Keratinocyte (primary cell): Measurements from ENCODE around the gene SLC25A12. TPM values are rescaled to one million over a fixed set of nuclear protein-coding genes. Genes with fewer than 3 reads are reported as not detected.

Experiments
- DNase-seq: peaks from one replicate; pipeline ENCODE4 v3.0.0-alpha.2; 2011; ENCODE audit warnings: low read depth, missing footprints, low spot score
- FAIRE-seq: peaks from 2 replicates; lab custom pipeline; 2011; peaks lifted over from hg19 to GRCh38; lab: Jason Lieb, UNC
- H2AFZ ChIP-seq: 2 replicates; pipeline ENCODE4 v1.6.0; 2012; ENCODE audit warnings: low read length, control low read depth, inconsistent platforms; ENCODE audit not compliant: control insufficient read depth
- H3K27ac ChIP-seq: 2 replicates; pipeline ENCODE4 v1.5.1; 2011; ENCODE audit warnings: low read length; ENCODE audit not compliant: control insufficient read depth, insufficient read depth
- H3K27me3 ChIP-seq: 3 replicates; pipeline ENCODE4 v1.6.0; 2011; ENCODE audit warnings: low read length; ENCODE audit not compliant: control insufficient read depth, insufficient read depth; ENCODE audit errors: extremely low read depth
- H3K36me3 ChIP-seq, 2 experiments: 2 replicates in 1 of 2; 3 replicates in 1 of 2; pipeline ENCODE4 v1.5.1; 2011; ENCODE audit warnings: low read length in 2 of 2, mild to moderate bottlenecking in 1 of 2; ENCODE audit not compliant: control insufficient read depth in 2 of 2, insufficient read depth in 2 of 2; ENCODE audit errors: extremely low read depth in 1 of 2
- H3K4me1 ChIP-seq: 3 replicates; pipeline ENCODE4 v1.5.1; 2011; ENCODE audit warnings: low read length; ENCODE audit not compliant: control insufficient read depth, insufficient read depth; ENCODE audit errors: extremely low read depth
- H3K4me2 ChIP-seq: 3 replicates; pipeline ENCODE4 v1.6.0; 2011; ENCODE audit warnings: low read depth, low read length; ENCODE audit not compliant: control insufficient read depth, insufficient read depth; ENCODE audit errors: extremely low read depth
- H3K4me3 ChIP-seq, 3 experiments: fragments of 200-600 bp in 1 of 3; sonication (generic) in 1 of 3; 2 replicates in 2 of 3; 3 replicates in 1 of 3; pipeline ENCODE4 v1.5.1; 2011 to 2016; ENCODE audit warnings: low read length in 3 of 3, mild to moderate bottlenecking in 3 of 3, control low read depth in 2 of 3, inconsistent platforms in 1 of 3, low read depth in 1 of 3, mixed read lengths in 1 of 3, mixed run types in 1 of 3, moderate library complexity in 1 of 3; ENCODE audit not compliant: control insufficient read depth in 2 of 3, insufficient read depth in 2 of 3; ENCODE audit errors: extremely low read depth in 1 of 3
- H3K79me2 ChIP-seq: 2 replicates; pipeline ENCODE4 v1.6.0; 2012; ENCODE audit warnings: low read length; ENCODE audit not compliant: control insufficient read depth, insufficient read depth
- H3K9ac ChIP-seq: 3 replicates; pipeline ENCODE4 v1.6.0; 2011; ENCODE audit warnings: low read length; ENCODE audit not compliant: control insufficient read depth, insufficient read depth; ENCODE audit errors: extremely low read depth
- H3K9me1 ChIP-seq: 3 replicates; pipeline ENCODE4 v1.6.0; 2011; ENCODE audit warnings: low read length; ENCODE audit not compliant: control insufficient read depth, insufficient read depth; ENCODE audit errors: extremely low read depth
- H3K9me3 ChIP-seq: 2 replicates; pipeline ENCODE4 v1.5.1; 2012; ENCODE audit warnings: low read depth, low read length; ENCODE audit not compliant: control insufficient read depth
- H4K20me1 ChIP-seq: 3 replicates; pipeline ENCODE4 v1.6.0; 2011; ENCODE audit warnings: low read length; ENCODE audit not compliant: control insufficient read depth, insufficient read depth; ENCODE audit errors: extremely low read depth
- CTCF ChIP-seq, 3 experiments: IDR thresholded peaks in 1 of 3; conservative IDR thresholded peaks in 1 of 3; optimal IDR thresholded peaks in 1 of 3; 2 replicates in 2 of 3; 3 replicates in 1 of 3; pipeline versions ENCODE3 to v1.5.1; 2011; ENCODE audit warnings: low read length in 3 of 3, mild to moderate bottlenecking in 3 of 3, moderate library complexity in 2 of 3, control low read depth in 1 of 3, inconsistent platforms in 1 of 3; ENCODE audit not compliant: insufficient read depth in 2 of 3; ENCODE audit errors: extremely low read depth in 1 of 3
- EZH2 ChIP-seq: IDR thresholded peaks from one replicate; pipeline ENCODE4 v1.6.1; 2012; ENCODE audit warnings: inconsistent platforms, mild to moderate bottlenecking, low read length, moderate library complexity
- dilution Hi-C: fragments of 300-500 bp; cut with MboI; formaldehyde crosslinking; loops from one replicate; pipeline ENCODE4 v1.7.0; 2020; ENCODE audit warnings: low sequenced_read_pairs; ENCODE audit not compliant: extremely low pct_ligation_motif_present
- polyA plus RNA-seq, 5 experiments: library from polyadenylated mRNA; depleted of rRNA in 3 of 5; stranded (reverse) in 3 of 5; stranded (forward) in 1 of 5; unstranded in 1 of 5; fragments of >200 nt; gene quantifications; 1 replicate in 1 of 5; 2 replicates in 3 of 5; 3 replicates in 1 of 5; pipeline versions ENCODE4 v1.2.1 to v1.2.3, GENCODE V29; 2011 to 2012; ENCODE audit warnings: missing spikeins in 2 of 5, low read depth in 1 of 5, low replicate concordance in 1 of 5

The SLC25A12 gene
- polyA plus RNA-seq, 1 donor (not counting 4 experiments of a cell fraction or from before 2014, with no cell fraction given) = 27.7 TPM

GRCh38 chr2:171824086-171824485, 70.0 kb downstream of the SLC25A12 start:
- Histone ChIP-seq H3K79me2 (no peaks in the 10 kb centered on the region), H3K4me1 (no peaks in the 10 kb centered on the region), H3K9me1 (no peaks in the 10 kb centered on the region), H3K9ac (no peak overlapping the region), H3K4me2 (no peak overlapping the region), H3K4me3 (no peak overlapping the region), H3K36me3 (no peaks in the 10 kb centered on the region), H4K20me1 (no peaks in the 10 kb centered on the region), H2AFZ (no peak overlapping the region), H3K27ac (no peak overlapping the region), H3K9me3 (no peaks in the 10 kb centered on the region), H3K27me3 (no peaks in the 10 kb centered on the region)
- dilution Hi-C loops = no loop called here
- DNase-seq = no peak
- FAIRE-seq = no peak
- no peak for TF ChIP-seq EZH2
- no peak for TF ChIP-seq CTCF (optimal IDR thresholded peaks at IDR 0.05 in 1 of 3, IDR thresholded peaks at IDR 0.05 in 1 of 3, conservative IDR thresholded peaks at IDR 0.05 in 1 of 3; ENCODE audit: extremely low read depth in 1 of 3, insufficient read depth in 2 of 3, low read length in 3 of 3)

GRCh38 chr2:171822525-171823322, 71.3 kb downstream of the SLC25A12 start:
- H3K9ac ChIP-seq = no peak overlapping the region
- H3K9me1 ChIP-seq = no peaks in the 10 kb centered on the region
- no peak for FAIRE-seq
- H3K79me2 ChIP-seq = no peaks in the 10 kb centered on the region
- dilution Hi-C loops = no loop called here
- H3K27me3 ChIP-seq = no peaks in the 10 kb centered on the region
- no peak overlapping the region for H3K27ac ChIP-seq
- no peaks in the 10 kb centered on the region for H3K4me1 ChIP-seq
- no peak overlapping the region for H2AFZ ChIP-seq
- no peaks in the 10 kb centered on the region for H3K36me3 ChIP-seq
- H3K9me3 ChIP-seq = no peaks in the 10 kb centered on the region
- no peak overlapping the region for H3K4me2 ChIP-seq
- no peak overlapping the region for H3K4me3 ChIP-seq
- TF ChIP-seq EZH2 (no peak), CTCF (optimal IDR thresholded peaks at IDR 0.05 in 1 of 3, IDR thresholded peaks at IDR 0.05 in 1 of 3, conservative IDR thresholded peaks at IDR 0.05 in 1 of 3; ENCODE audit: extremely low read depth in 1 of 3, insufficient read depth in 2 of 3, low read length in 3 of 3) (no peak)
- DNase-seq = no peak
- H4K20me1 ChIP-seq = no peaks in the 10 kb centered on the region
